HuH-7 (cell line): ENCODE data around the gene CKAP2L.
"Not testable (repeated sequence)": the region's sequence is repeated elsewhere in the genome, so short reads cannot be mapped to it uniquely, and the experiment has no call there.

Source experiments
- DNase-seq: peaks from one replicate; pipeline ENCODE4 v3.0.0; 2011; ENCODE audit warnings: low spot score

Gene CKAP2L

DNA sequence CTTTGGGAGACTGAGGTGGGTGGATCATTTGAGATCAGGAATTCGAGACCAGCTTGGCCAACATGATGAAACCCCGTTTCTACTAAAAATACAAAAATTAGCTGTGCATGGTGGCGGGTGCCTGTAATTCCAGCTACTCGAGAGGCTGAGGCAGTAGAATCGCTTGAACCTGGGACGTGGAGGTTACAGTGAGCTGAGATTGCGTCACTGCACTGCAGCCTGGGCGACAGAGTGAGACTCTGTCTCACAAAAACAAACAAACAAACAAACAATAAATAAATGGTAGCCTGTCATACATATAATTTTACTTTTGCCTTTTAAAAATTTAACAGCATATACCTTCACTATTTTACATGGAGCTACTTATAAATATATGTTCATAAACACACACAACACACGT is 57.5 kb downstream of the CKAP2L start:
- not testable (repeated sequence) for DNase-seq

DNA sequence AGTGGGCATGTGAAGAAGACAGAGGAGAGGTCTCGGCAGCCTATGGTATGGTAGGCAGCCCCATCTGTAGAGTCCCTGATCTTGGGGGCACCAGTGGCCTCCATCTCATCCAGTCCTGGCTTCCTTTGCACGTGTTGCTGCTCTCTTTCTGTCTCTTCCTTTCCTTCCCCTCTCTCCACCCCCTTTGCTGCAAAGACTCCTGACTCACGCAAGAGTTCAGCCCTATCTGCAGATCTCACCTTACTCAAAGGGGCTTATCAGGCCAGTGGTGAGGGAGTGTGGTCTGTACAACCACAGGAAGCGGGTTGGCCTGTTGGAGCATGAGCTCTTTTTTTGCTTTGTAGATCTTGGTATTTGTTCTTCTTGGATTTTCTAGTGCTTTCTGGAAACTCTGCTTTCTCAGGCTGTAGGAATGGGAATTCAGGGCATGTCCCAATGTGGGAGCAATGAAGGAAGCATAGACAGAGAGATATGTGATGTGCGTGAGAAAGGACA is 58.2 kb downstream of the CKAP2L start:
- DNase-seq: no peak

DNA sequence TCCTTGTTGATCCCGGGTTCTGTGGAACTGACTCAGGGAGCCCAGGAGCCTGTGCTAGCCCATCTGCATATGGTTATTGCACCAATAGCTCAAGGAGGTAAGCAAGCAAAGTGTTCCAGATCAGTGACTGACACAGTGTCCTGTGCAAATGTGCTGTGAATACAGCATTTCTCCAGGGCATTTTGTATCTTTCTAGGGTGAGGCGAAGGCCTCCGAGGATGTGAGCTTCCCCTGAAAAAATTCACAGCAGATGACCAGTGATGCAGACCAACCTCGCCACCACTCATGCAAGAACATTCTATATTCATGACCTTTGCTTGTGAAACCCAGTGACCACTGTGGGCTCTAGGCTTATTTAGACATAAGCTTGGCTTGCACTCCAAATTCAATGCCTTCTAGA is 58.8 kb downstream of the CKAP2L start:
- DNase-seq: no peak

DNA sequence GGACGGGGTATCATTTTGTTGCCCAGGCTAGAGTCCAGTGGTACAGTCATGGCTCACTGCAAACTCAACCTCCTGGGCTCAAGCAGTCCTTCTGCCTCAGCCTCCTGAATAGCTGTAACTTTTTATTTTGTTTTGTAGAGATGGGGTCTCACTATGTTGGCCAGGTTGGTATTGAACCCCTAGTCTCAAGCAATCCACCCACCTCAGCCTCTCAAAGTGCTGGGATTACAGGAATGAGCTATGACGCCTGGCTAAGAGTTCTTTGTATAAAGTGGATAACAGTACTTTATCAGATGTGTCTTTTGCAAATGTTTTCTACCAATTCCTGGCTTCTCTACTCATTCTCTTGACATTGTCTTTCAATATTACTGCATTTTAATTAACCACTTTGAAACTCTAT is 60.7 kb downstream of the CKAP2L start:
- no peak for DNase-seq

DNA sequence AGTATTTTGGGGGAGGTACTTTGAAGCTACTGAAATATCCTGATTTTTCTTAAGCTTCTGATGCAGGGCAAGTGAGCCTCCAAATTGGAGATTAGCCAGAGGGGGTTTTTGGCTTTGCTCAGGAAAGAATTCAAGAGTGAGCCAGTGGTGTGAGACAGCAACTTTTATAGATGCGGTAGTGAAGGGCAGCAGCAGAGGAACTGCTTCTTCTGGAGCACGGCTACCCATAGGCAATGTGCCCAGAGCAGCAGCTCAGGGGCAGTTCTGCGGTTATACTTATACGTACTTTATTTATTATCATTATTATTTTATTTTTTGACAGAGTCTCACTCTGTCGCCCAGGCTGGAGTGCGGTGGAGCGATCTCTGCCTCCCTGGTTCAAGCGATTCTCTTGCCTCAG is 63.4 kb downstream of the CKAP2L start:
- DNase-seq: no peak

DNA sequence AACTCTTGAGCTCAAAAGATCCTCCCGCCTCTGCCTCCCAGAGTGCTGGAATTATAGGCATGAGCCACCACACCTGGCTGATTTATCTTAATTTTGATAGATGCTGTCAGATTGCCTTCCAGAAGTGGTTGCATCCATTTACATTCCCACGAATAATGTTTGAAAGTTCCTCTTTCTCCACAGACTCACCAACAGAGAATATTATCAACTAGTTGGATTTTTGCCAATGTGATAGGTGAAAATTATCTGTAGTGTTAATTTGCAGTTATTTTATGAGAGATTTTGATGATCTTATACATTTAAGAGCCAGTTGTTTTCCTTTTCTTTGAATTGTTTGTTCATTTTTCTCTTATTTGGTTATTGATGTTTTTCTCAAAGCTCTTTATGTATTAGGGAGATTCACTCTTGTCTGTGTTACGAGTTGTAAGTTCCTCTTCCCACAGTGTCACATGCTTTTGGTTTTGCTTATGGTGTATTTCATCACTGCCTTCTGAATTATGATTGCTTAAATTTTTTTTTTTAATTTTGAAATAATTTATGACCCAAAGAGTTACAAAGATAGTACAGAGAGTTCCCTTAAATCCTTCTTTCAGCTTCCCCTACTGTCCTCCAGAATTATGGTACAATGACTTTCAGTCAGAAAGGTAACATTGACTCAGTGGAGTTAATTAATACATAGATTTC is 64.3 kb downstream of the CKAP2L start:
- DNase-seq: no peak

DNA sequence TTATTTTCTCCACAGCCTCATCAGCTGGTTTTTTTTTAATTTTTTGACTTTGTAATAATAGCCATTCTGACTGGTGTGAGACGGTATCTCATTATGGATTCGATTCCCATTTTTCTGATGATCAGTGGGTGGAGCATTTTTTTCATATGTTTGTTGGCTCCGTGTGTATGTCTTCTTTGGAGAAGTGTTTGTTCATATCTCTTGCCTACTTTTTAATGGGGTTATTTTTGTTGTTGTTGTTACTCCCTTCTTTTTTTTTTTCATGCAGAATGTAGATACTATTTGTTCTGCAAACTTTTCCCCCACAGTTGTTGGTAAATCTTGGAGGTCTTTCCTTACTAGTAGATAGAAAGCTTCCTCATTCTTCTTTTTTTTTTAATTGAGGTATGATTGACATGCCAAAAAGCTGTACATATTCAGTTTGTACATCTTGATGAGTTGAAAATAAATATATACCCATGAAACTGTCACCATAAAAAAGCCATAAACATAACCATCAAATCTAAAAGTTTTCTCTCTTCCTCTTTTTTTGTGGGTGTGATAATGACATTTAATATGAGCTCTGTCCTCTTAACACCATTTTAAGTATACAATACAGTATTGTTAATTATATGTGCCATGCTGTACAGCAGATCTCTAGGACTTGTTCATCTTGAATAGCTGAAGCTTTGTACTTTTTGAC is 65.4 kb downstream of the CKAP2L start:
- DNase-seq: no peak

DNA sequence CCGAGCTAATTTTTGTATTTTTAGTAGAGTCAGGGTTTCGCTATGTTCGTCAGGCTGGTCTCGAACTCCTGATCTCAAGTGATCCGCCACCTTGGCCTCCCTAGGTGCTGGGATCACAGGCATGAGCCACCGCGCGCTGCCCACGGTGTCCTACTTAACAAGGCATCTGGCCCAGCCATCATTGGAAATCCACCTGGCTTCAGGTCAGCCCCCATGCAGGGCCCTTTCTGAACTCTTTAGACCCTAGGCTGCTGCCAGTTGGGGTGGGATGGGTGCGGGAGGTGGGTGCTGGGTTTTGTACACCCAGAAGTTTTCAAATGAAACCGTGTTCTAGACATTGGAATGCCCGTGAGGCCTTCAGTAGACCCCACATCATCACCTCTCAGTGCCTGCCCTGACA is 70.2 kb downstream of the CKAP2L start:
- DNase-seq: no peak

DNA sequence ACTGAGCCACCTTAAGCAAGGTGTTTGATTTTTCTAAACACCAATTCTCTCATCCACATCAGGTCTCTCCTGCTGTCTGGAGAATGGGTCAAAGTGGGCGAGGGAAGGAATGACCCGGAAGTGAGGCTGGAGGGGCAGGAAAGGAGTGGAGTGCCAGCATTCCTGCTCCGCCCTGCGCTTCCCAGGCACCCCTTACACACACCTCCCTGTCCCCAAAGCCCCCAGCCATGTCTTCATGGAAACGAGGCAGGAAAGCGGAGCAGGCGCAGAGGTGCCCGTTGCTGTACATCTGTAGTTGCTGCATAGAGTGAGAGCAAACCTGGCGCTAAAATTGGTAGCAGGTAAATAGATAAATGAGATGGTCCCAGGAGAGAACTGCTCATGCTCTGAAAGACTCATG is 70.8 kb downstream of the CKAP2L start:
- DNase-seq: no peak

DNA sequence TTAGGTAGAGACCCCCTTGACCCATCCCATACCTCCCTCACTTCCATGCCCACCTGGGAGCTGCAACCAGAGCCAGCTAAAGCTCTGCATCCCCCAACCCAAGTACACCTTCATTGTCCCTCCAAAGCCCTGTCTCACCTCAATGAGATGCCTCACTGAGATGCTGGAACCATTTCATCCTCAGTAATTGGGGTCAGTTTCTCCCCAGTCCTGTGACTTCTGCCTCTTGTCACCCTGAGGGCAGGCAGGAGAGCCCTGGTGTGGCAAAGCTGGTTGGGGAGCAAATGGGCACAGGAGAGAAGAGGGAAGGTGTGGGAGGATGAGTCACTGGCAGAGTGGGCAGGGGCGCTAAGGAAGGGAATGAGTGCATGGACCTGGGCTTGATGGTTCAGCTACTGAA is 71.5 kb downstream of the CKAP2L start:
- DNase-seq: no peak

DNA sequence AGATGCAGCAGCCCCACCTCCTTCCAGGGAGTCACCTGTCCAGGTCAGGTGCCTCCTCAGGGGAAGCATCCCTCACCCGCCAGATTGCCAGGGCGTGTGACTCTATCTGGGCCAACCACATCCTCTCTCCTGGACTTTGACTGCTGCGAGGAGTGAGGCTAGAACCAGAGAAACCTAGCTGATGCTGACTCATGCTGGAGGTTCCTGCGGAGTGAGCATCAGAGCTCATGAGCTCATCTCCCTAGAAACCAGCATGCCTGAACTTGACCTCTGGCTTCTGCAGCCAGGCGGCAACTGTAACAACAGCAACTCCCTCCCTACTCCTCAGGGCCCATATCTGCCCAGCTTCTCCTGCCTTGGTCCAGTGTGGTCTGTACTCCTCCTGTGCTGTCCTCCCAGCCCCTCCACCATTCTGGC is 71.9 kb downstream of the CKAP2L start:
- peak; percentile 59 for DNase-seq

DNA sequence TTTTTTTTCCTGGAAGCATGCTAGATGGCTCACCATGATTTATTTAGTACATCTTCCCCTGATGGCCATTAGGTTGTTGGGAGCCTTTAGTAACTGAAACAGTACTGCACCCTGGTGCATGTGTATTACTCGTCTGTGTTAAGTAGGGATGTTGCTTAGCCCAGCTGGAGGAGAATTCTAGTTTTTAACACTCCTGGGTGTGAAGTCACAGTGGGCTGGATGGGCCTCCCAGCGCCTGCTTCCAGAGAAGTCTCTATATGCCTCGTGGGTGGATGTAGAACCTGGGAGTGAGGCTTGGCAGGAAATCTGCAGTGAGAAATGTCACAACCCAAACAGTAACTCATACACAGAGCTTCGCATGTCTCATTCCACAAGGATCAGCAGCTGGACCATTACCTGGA is 72.5 kb downstream of the CKAP2L start:
- no peak for DNase-seq

DNA sequence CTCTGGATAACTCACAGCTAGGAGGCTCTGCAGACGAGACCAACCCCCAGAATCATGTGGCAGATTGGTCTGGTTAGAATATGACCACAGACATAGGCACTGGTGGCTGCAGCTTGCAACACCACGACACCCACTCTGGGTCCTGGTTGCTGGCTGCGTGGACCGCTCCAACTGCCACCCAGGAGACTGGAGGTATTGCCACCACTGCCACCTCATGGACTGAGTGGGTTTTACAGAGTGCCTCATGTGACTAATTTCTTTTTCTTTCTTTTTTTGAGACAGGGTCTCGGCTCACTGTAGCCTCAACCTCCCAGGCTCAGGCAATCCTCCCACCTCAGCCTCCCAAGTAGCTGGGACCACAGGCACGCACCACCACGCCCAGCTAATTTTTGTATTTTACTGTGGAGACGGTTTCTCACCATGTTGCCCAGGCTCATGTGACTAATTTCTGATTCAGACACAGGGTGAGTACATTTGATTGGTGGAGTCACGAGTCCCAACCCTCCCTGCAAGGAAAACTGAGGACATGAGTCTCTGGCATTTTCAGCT is 73.5 kb downstream of the CKAP2L start:
- DNase-seq: peak; percentile 59

DNA sequence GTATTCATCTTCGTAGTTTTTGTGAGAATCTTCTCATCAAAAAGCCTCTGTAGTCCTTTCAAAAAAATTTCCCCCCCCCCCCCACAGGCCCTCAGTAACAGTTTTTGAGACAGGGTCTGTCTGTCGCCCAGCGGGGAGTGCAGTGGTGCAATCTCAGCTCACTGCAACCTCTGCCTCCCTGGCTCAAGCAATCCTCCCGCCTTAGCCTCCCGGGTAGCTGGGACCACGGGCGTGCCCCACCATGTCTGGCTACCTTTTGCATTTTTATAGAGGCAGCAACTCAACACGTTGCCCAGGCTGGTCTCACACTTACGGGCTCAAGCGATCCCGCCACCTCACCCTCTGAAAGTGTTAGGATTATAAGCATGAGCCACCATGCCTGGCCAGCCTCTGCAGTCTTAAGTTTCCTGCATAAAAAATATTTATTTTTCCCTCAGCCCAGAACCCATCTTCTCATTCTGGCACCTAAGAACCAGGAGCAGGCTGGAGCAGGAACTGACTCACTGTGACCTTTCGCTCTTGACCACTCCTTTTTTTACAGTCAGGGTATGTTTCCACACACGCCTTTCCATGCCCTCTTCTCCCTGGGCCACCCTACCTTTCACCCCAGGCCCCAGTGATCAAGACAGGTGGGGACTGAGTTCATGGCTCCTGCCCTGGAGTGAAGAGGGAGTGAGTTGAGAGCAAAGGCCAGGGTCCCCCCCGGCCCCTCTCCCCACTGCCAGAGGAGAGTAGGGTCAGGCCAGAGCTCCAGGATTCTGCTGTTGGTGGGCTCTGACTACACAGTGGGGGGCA is 76.1 kb downstream of the CKAP2L start:
- no peak for DNase-seq

DNA sequence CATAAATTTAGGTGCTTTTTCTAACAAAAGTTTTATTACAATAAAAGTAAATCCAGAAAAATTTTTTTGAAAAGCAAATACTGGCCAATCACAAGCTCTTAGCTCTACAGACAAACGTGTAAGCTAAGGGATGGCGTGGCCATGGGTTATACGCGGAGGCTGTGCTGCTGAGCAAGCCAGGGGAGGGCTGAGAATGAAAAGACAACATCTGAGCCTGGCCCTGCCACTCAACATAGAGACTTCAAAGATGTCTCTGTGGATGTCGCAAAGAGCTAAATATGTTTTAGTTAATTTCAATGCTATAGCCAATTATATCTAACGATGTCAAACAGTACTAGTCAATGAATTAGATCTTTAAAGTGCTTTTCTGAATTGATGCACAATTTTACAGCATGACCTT is 76.9 kb downstream of the CKAP2L start:
- DNase-seq: no peak
